Skin of body (tissue), 2 donors: ENCODE data around the gene DEGS1. TPM values are rescaled to one million over a fixed set of nuclear protein-coding genes. Genes with fewer than 3 reads are reported as not detected.
A peak's percentile ranks its signal among the peaks of the same experiment; 100 is the strongest.

Source experiments
- DNase-seq: peaks from one replicate; lab custom pipeline; 2025; lab: John Stamatoyannopoulos, UW
- total RNA-seq: library from RNA; depleted of rRNA; stranded (reverse); fragments of >200 nt; gene quantifications from one replicate; pipeline ENCODE4 v1.2.3, GENCODE V29; 2014

The DEGS1 gene
- 170 TPM for total RNA-seq

GRCh38 chr1:224182866-224183590 is at the start of gene DEGS1:
Gene DEGS1 (plus strand): TSS chr1:224183240. CDS start chr1:224183337, 97 bp downstream.
- peak; percentile 63 for DNase-seq

- no peak for DNase-seq
These were observed 49.2 kb upstream of the DEGS1 start for GRCh38 chr1:224133741-224134299.

- no peak for DNase-seq
These were observed 45.5 kb upstream of the DEGS1 start for GRCh38 chr1:224137518-224137917.

GRCh38 chr1:224138198-224138597 is 44.8 kb upstream of the DEGS1 start:
- DNase-seq = no peak

- no peak for DNase-seq
These were observed 41.3 kb upstream of the DEGS1 start for GRCh38 chr1:224141693-224142092.

- no peak for DNase-seq
These were observed 33.3 kb upstream of the DEGS1 start for GRCh38 chr1:224149709-224150108.

- DNase-seq = no peak
These were observed 31.9 kb upstream of the DEGS1 start for GRCh38 chr1:224151117-224151516.

- no peak for DNase-seq
These were observed 25.7 kb upstream of the DEGS1 start for GRCh38 chr1:224157316-224157715.

GRCh38 chr1:224159541-224159940 is 23.5 kb upstream of the DEGS1 start:
- no peak for DNase-seq

GRCh38 chr1:224160171-224160682 is 22.8 kb upstream of the DEGS1 start:
- DNase-seq = no peak

- DNase-seq = no peak
These were observed 20.3 kb upstream of the DEGS1 start for GRCh38 chr1:224162768-224163167.

GRCh38 chr1:224163311-224163710 is 19.7 kb upstream of the DEGS1 start:
- no peak for DNase-seq

GRCh38 chr1:224168859-224169380 is 14.1 kb upstream of the DEGS1 start:
- peak; percentile 32 for DNase-seq

- DNase-seq = no peak
These were observed 13.2 kb upstream of the DEGS1 start for GRCh38 chr1:224169718-224170270.

- no peak for DNase-seq
These were observed 12.7 kb upstream of the DEGS1 start for GRCh38 chr1:224170343-224170742.

- DNase-seq = no peak
These were observed 12.1 kb upstream of the DEGS1 start for GRCh38 chr1:224170748-224171478.

GRCh38 chr1:224172229-224172628 is 10.8 kb upstream of the DEGS1 start:
- DNase-seq = no peak

GRCh38 chr1:224173523-224173922 is 9.5 kb upstream of the DEGS1 start:
- DNase-seq = peak; percentile 15

GRCh38 chr1:224175617-224176016 is 7.4 kb upstream of the DEGS1 start:
- no peak for DNase-seq

GRCh38 chr1:224177356-224177999 is 5.6 kb upstream of the DEGS1 start:
- no peak for DNase-seq

GRCh38 chr1:224178894-224179293 is 4.1 kb upstream of the DEGS1 start:
- no peak for DNase-seq
